GM19395 (cell line): ENCODE measurements around the gene MASP2.
"Not testable (repeated sequence)": the region's sequence is repeated elsewhere in the genome, so short reads cannot be mapped to it uniquely, and the experiment has no call there.

Experiments
- ATAC-seq: cut with Tn5 transposase; IDR thresholded peaks from one replicate; pipeline ENCODE4 v1.9.1; 2021; ENCODE audit warnings: mild to moderate bottlenecking, moderate library complexity; ENCODE audit not compliant: unreplicated experiment

MASP2 gene

DNA sequence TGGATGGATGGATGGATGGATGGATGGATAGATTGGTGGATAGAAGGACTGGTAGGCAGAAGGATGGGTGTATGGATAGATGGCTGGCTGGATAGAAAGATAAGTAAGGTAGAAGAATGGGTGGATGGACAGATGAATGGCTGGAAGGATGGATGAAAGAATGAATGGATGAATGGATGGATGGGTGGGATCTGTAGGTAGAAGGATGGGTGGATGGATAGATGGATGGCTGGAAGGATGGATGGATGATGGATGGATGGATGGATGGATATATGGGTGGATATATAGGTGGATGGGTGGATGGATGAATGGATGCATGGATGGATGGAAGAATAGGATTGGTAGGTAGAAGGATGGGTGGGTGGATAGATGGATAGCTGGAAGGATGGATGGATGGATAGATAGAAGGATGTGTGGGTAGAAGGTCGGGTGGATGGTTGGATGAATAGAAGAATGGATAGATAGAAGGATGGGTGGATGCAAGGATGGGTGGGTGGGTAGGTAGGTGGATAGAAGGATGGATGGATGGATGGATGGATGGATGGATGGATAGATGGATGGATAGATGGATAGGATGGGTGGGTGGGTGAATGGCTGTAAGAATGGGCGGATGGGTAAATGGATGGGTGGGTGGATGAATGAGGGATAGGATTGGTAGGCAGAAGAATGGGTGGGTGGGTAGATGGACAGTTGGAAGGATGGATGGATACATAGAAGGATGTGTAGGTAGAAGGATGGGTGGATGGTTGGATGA lies 7.5 kb downstream of the MASP2 start:
- no peak for ATAC-seq

DNA sequence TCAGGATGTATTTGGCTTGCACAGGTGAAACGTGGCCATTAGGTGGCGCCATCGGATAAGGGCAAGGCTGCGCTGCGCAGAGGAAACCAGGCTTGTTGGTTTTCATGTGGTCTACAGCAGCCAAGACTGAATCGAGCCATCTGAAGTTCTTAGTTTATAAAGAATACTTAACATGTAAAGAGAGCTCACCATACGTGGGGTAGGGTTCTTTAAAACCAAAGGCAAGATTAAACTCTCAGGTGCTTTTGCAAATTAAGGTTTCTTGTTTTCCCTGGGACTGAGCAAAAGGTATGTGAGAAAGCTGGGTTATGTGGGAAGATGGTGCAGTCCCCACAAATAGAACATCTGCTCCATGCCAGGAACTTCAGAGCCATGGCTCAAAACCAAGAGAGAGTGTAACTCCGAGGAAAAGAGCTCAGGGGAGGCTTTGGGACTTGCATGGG lies 9.3 kb downstream of the MASP2 start:
- no peak for ATAC-seq

DNA sequence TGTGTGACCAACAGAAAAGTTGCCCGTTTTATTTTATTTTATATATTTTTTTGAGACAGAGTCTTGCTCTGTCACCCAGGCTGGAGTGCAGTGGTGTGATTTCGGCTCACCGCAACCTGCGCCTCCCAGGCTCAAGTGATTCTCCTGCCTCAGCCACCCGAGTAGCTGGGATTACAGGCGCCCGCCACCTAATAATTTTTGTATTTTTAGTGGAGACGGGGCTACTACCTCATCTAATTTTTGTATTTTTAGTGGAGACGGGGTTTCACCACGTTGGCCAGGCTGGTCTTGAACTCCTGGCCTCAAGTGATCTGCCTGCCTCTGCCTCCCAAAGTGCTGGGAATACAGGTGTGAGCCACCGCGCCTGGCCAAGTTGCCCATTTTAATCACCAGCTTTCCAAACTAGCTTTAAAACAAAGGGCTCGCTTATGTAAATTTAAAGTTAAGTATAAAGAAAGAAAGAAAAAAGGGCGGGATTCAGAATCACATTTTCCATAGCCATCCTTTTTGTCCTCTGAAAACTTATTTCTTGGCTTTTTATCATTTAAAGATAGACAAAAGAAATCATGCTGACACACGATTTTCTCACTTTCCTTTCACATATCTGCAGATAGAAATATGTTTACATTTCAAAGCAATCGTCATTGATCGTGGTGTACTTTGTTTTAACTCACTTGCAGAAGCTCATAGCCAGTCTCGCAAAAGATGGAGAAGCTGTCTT lies 9.9 kb downstream of the MASP2 start:
- ATAC-seq: not testable (repeated sequence)

DNA sequence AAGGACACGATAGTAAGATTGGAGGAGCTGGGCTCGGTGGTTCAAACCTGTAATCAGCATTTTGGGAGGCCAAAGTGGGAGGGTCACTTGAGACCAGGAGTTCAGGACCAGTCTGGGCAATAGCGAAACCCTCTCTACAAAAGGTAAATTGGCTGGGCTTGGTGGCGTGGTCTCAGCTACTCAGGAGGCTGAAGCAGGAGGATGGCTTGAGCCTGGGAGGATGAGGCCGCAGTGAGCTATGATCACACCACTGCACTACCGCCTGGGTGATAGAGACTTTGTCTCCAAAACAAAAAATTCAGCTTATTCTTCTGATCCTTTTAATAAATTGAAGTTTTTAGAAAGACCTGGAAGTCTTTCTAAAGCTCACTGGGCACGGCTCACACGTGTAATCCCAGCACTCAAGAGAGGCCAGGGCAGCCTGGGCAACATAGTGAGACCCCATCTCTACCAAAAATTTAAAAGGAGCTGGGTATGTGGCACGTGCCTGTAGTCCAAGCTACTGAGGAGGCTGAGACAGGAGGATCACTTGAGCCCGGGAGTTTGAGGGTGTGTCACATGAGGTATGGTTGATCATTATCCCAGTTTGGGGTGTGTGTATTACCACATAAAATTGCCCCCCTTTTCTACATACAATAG lies 15.3 kb downstream of the MASP2 start:
- ATAC-seq: no peak

DNA sequence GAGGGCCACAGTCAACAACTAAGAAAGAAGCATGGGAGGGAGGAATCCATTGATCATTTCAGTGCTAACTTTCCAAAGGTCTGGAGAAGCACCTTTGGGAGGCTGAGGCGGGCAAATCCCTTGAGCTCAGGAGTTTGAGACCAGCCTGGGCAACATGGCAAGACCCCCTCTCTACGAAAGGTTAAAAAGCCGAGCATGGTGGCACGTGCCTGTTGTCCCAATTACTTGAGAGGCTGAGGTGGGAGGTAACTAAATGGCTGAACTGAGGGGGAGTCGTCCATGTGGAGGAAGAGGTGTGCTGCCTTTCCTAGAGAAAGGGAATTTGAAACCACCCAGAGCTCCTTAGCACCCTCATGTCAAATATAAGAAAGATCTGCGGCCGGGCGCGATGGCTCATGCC lies 16.2 kb downstream of the MASP2 start:
- ATAC-seq: no peak

DNA sequence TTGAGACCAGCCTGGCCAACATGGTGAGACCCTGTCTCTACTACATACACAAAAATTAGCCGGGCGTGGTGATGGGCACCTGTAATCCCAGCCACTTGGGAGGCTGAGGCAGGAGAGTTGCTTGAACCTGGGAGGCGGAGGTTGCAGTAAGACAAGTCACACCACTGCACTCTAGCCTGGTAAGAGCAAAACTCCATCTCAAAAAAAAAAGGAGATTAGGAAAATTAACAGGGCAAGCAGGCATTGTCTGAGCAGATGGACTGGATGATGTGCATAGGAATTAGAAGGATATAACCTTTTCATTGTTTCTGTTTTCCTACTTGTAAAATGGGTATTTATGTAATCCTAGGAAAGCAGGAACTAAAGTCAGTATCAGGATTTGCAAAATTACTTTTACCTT lies 19.0 kb downstream of the MASP2 start:
- no peak for ATAC-seq

DNA sequence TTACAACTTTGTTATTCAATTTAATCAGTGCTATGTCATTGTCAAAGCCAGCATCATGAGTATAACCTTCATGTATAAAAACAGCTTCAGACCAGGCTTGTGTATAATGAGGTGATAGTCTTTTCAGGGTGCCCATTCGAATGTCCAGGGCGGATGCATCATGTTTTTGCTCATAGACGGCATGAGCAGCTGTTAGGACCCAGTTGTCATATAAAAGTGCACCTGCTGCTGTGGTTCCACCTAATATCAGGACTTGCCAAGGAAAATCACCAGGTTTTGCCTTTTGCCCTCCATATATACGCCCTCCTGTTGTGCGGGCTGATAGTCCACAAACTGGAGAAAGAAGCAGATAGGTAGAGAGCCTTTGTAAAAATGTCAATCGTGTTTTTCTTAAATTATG lies 19.7 kb downstream of the MASP2 start:
- ATAC-seq: no peak

DNA sequence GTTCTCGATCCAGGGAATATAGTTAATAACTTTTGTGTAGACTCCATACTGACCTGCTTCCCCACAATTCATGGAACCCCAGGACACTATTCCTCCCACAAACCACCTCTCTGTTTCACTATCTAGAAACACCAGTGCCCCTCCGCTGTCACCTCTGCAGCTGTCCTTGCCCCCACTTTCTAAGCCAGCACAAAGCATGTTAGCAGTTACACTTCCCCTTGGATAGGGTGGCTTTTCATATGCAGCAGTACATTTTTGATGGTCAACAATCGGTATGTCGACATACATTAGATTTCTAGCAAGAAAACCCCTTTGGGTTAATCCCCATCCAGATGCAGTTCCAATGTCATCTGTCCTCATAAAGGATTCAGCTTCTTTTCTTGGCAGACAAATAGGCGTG lies 20.1 kb downstream of the MASP2 start:
- ATAC-seq: no peak

DNA sequence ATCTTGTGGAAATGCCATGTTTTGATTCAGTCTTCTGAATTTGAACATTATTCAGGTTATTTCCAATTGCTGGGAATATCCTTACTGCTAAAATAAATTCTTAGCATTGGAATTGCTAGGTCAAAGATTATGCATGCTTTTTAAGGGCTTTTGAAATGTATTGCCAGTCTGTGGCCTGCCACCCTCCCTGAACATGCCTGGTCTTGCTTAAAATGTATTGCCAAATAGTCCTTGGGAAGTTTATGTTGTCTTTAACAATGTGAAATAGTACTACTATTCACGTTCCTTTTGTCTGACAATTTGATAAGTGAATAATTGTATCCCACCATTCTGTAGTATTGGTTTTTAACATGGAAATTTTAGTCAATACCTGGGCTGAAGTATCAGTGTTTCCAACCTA lies 21.0 kb downstream of the MASP2 start:
- ATAC-seq: no peak

DNA sequence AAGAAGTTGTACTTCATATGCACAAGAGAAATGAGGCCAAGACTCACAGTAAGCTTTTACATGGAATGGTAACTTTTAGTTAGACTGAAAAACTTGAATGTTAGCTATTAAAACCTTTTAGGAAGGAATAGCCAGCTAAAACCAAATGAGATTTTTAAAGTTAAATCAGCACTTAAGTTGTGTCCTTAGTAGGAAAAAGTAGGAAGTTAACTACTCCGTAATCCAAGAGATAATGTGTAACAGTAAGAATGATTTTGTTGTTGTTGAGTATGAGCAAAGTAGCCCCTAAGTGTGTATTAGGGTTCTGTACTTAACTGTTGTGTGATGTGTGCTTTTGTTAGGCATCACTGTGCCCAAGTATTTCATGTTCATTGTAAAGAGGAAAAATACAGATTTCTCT lies 21.4 kb downstream of the MASP2 start:
- ATAC-seq: no peak

DNA sequence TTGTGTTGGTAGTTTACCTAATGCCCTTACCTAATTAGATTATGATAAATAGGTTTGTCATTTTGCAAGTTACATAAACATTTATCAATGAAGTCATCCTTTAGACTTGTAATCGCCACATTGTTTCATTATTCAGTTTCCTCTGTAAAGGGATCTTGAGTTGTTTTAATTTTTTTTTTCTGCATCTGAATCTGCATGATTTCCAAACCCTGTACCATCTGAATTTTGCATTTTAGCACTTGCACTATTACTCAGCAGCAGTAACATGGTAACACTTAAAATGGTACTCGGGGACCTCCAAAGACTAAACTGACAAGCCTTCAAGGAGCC lies 22.2 kb downstream of the MASP2 start:
- ATAC-seq: no peak

DNA sequence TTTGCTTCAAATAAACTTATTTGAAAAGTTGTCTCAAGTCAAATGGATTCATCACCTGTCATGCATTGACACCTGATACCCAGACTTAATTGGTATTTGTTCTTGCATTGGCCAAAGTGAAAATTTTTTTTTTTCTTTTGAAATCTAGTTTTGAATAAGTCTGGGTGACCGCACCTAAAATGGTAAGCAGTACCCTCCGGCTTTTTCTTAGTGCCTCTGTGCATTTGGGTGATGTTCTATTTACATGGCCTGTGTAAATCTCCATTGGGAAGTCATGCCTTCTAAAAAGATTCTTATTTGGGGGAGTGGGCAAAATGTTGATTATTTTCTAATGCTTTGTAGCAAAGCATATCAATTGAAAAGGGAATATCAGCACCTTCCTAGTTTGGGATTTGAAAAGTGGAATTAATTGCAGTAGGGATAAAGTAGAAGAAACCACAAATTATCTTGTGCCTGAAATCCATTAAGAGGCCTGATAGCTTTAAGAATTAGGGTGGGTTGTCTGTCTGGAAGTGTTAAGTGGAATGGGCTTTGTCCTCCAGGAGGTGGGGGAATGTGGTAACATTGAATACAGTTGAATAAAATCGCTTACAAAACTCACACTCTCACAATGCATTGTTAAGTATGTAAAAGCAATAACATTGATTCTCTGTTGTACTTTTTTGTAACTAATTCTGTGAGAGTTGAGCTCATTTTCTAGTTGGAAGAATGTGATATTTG lies 22.7 kb downstream of the MASP2 start:
- no peak for ATAC-seq

DNA sequence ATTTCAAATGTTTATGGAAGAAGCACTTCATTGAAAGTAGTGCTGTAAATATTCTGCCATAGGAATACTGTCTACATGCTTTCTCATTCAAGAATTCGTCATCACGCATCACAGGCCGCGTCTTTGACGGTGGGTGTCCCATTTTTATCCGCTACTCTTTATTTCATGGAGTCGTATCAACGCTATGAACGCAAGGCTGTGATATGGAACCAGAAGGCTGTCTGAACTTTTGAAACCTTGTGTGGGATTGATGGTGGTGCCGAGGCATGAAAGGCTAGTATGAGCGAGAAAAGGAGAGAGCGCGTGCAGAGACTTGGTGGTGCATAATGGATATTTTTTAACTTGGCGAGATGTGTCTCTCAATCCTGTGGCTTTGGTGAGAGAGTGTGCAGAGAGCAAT lies 23.8 kb downstream of the MASP2 start:
- no peak for ATAC-seq

DNA sequence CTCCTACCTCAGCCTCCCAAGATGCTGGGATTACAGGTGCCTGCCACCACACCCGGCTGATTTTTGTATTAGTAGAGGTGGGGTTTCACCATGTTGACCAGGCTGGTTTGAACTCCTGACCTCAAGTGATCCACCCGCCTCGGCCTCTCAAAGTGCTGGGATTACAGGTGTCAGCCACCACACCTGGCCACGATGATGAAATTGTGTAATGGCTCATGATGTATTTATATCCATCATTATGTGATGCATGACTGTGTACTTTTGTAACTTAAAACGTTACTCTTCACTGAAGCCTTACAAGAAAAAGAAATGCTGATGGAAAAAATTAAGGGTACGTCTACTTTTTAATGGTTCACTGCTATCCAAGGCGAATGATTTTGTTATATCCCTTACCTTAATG lies 27.1 kb downstream of the MASP2 start:
- ATAC-seq: no peak

DNA sequence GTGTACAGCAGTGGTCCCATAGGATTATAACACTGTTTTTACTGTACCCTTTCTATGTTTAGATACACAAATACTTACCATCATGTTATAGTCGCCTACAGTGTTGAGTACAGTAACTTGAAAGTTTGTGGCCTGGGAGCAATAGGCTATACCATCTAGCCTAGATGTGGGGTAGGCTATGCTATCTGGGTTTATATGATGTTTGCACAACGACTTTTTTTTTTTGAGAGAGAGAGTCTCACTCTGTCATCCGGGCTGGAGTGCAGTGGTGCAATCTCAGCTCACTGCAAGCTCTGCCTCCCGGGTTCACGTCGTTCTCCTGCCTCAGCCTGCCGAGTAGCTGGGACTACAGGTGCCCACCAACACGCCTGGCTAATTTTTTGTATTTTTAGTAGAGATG lies 27.7 kb downstream of the MASP2 start:
- not testable (repeated sequence) for ATAC-seq

DNA sequence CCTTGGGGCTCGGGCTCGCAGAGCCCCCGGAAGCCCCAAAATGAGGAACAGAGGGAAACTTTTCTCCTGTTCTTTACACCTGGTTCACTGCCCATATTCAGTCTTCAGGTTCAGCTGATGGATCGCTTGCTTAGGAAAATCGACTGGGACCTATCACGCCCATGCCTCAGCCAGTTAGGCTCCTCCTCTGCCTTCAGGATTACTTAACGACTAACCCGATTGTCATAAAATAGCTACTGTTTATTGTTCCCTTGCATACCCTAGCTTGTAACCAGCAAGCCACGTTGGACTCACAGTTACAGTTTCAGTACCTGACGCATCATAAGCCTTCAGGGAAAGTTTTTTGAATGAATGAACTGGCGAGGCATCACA lies 33.9 kb downstream of the MASP2 start:
- ATAC-seq: peak; percentile 9

DNA sequence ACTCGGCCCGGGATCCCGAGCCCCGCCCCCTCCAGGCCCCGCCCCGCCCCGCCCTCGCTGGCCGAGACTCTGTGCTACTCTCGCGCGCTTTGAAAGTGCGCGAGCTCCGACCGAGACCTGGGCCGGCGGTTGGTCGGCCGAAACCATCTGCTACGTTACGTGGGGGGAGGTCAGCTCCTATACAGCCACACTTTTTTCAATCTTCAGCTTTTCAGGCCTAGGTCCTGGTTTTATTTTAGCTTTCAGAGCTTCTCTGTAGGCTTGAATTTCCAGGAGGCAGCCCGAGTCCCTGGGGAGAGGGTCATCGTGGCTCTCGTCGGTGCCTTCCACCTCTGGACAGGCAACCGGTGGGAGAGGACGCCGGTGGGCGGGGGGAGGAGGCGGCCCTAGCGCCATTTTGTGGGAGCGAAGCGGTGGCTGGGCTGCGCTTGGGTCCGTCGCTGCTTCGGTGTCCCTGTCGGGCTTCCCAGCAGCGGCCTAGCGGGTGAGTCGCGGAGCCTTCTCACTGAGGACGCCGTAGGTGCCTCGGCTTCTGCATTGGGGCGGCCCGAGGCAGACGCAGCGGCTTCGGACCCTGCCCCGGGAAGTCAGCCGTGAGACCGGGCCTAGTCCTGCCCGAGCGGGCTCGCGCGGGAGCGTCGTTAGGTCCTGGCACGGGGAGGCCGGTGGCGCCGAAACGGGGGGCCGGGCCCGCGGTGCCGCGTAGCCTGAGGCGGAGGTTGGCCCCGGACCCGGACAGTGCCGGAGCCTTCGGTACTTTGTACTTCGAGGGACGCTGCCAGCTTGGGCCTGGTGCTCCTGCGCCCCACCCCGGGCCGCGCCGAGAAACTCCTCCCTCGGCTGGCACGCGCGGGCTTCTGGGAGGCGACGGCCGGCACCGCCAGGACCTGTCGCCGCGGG lies 34.5 kb downstream of the MASP2 start, which contains the start of gene TARDBP:
TSS of gene TARDBP (plus strand) at position 395 of the 900 bp plus-strand sequence. CDS start 1,074 bp downstream, outside the sequence.
- peak; percentile 88 for ATAC-seq

DNA sequence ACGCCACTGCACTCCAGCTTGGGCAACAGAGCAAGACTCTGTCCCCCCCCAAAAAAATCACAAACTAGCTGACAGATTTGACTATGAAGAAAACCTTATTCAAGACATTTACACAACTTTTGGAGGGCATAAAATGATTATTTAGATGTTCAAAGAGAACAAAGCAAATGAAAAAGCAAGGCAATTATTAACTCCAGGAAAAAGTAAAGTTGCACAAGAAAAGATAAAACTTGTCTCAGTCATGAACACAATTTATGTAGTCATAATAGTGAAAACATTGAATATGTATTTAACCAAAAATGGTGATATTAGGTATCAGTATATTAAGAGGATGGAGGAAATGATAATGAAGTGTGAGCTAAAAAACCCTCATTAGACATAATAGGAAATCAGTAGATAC lies 46.5 kb downstream of the MASP2 start:
- no peak for ATAC-seq

DNA sequence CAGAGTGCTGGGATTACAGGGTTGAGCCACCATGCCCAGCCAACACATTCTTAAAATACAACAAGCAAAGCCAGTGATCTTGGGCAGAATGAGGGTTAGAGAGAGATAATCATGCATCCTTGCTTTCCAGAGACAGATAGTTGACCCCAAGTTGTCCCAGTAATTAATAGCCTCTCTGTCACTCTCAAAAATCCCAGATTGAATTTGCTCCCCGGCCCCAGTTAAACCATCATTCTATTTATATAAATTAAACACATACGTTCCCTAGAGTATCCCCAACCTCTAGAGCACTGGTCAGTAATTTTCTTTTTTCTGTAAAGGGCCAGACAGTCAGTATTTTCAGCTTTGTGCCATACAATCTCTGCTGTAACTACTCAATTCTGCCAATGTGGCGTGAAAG lies 50.9 kb downstream of the MASP2 start:
- ATAC-seq: no peak

DNA sequence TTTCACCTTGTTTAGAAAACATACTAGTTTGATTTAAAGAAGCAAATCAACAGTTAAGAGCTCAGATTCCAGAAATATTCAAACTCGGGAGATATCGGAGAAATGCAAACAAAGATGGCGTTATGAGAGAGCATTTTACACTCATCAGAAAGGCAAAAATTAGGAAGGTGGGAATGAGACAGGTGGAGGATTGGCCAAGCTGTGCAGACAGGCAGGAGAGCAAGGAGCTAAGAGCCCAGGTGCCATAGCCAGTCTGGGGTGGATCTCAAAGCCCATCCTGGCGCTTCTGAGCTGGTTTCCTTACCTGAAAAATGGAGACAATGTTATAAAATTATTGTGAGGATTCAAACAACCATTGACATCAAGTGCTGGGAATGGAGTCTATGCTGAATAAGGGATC lies 54.2 kb downstream of the MASP2 start:
- no peak for ATAC-seq
